OCI-LY7 (cell line): ENCODE data around the gene KCTD5. TPM values are rescaled to one million over a fixed set of nuclear protein-coding genes. Genes with fewer than 3 reads are reported as not detected.
A peak's percentile ranks its signal among the peaks of the same experiment; 100 is the strongest.

Source experiments
- BruUV-seq: library from RNA; stranded (reverse); fragments of 400-500 nt; replicated peaks from 2 replicates; lab custom pipeline; 2021; lab: Mats Ljungman, UMichigan
- CTCF ChIA-PET: fragments of 300-600 bp; sonication (Branson Sonifier 250); formaldehyde crosslinking; loops from one replicate; lab custom pipeline; 2022; ENCODE audit warnings: antibody characterized with exemption; ENCODE audit not compliant: unreplicated experiment; lab: Charles Lee
- POLR2A ChIA-PET: fragments of 300-600 bp; sonication (Branson Sonifier 250); formaldehyde crosslinking; loops from one replicate; lab custom pipeline; 2022; ENCODE audit warnings: antibody characterized with exemption; lab: Charles Lee
- DNase-seq: peaks from one replicate; pipeline ENCODE4 v3.0.0-alpha.2; 2015; ENCODE audit warnings: low spot score
- H2AFZ ChIP-seq: fragments of 200-600 bp; sonication (generic), shearing (Covaris generic); 2 replicates; pipeline ENCODE4 v1.6.1; 2014; ENCODE audit warnings: mild to moderate bottlenecking, antibody characterized with exemption, low read length, moderate library complexity
- H3K27ac ChIP-seq: fragments of 200-600 bp; sonication (generic); 2 replicates; pipeline ENCODE4 v1.5.1; 2014; ENCODE audit warnings: mixed run types, low read depth, mild to moderate bottlenecking, moderate library complexity, low read length, inconsistent platforms; ENCODE audit not compliant: poor library complexity, severe bottlenecking
- H3K36me3 ChIP-seq: fragments of 200-600 bp; sonication (generic); 2 replicates; pipeline ENCODE4 v1.6.1; 2014; ENCODE audit warnings: mild to moderate bottlenecking, antibody characterized with exemption, low read length, moderate library complexity, mixed read lengths; ENCODE audit not compliant: insufficient read depth
- H3K4me1 ChIP-seq: fragments of 200-600 bp; sonication (generic); 2 replicates; pipeline ENCODE4 v1.5.1; 2014; ENCODE audit warnings: mild to moderate bottlenecking, low read length; ENCODE audit not compliant: insufficient read depth, poor library complexity, severe bottlenecking
- H3K4me2 ChIP-seq: fragments of 200-600 bp; sonication (generic); 2 replicates; pipeline ENCODE4 v1.6.1; 2014; ENCODE audit warnings: mild to moderate bottlenecking, low read length
- H3K4me3 ChIP-seq: fragments of 200-600 bp; sonication (generic); 2 replicates; pipeline ENCODE4 v1.5.1; 2014; ENCODE audit warnings: mild to moderate bottlenecking, low read depth, low read length; ENCODE audit not compliant: poor library complexity, severe bottlenecking
- H3K79me2 ChIP-seq: fragments of 200-600 bp; sonication (generic); 2 replicates; pipeline ENCODE4 v1.6.1; 2016; ENCODE audit warnings: low read depth, mild to moderate bottlenecking, low read length, moderate library complexity, mixed read lengths; ENCODE audit not compliant: insufficient read depth
- H3K9me2 ChIP-seq: fragments of 200-600 bp; sonication (generic); 2 replicates; pipeline ENCODE4 v1.6.1; 2016; ENCODE audit warnings: mild to moderate bottlenecking, low read length, mixed read lengths; ENCODE audit not compliant: insufficient read depth
- H3K9me3 ChIP-seq: fragments of 200-600 bp; sonication (generic); 2 replicates; pipeline ENCODE4 v1.6.1; 2014; ENCODE audit warnings: mild to moderate bottlenecking, mixed run types, low read length, mixed read lengths
- H4K20me1 ChIP-seq: fragments of 200-600 bp; sonication (generic); 2 replicates; pipeline ENCODE4 v1.6.1; 2014; ENCODE audit warnings: mild to moderate bottlenecking, antibody characterized with exemption, low read length, moderate library complexity, mixed read lengths; ENCODE audit not compliant: insufficient read depth
- EZH2phosphoT487 ChIP-seq: fragments of 200-600 bp; sonication (generic); IDR thresholded peaks from 2 replicates; pipeline ENCODE4 v1.6.1; 2018; ENCODE audit warnings: low read depth, borderline replicate concordance, mild to moderate bottlenecking, mixed run types, antibody characterized with exemption, low read length, moderate library complexity, mixed read lengths
- intact Hi-C: fragments of 100-400 bp; cut with micrococcal nuclease; formaldehyde crosslinking; loops from one replicate; pipeline ENCODE4 v1.10.0; 2022; ENCODE audit not compliant: unreplicated experiment
- total RNA-seq, 2 experiments: library from RNA; depleted of rRNA in 1 of 2; stranded (reverse); fragments of >200 nt in 1 of 2; shearing (Covaris generic) in 1 of 2; gene quantifications; 2 replicates each; pipeline ENCODE4 v1.2.3, GENCODE V29; 2014 to 2022
- TF ChIP-seq, protein P1 (sequence below): fragments of 200-600 bp; sonication (generic); conservative IDR thresholded peaks from 2 replicates; pipeline ENCODE4 v1.5.1; 2014; ENCODE audit warnings: mild to moderate bottlenecking, antibody characterized with exemption, low read length, moderate library complexity, mixed read lengths

KCTD5 gene
- total RNA-seq, 2 experiments from 2014 or later, result 25.8 to 34.6 TPM

DNA sequence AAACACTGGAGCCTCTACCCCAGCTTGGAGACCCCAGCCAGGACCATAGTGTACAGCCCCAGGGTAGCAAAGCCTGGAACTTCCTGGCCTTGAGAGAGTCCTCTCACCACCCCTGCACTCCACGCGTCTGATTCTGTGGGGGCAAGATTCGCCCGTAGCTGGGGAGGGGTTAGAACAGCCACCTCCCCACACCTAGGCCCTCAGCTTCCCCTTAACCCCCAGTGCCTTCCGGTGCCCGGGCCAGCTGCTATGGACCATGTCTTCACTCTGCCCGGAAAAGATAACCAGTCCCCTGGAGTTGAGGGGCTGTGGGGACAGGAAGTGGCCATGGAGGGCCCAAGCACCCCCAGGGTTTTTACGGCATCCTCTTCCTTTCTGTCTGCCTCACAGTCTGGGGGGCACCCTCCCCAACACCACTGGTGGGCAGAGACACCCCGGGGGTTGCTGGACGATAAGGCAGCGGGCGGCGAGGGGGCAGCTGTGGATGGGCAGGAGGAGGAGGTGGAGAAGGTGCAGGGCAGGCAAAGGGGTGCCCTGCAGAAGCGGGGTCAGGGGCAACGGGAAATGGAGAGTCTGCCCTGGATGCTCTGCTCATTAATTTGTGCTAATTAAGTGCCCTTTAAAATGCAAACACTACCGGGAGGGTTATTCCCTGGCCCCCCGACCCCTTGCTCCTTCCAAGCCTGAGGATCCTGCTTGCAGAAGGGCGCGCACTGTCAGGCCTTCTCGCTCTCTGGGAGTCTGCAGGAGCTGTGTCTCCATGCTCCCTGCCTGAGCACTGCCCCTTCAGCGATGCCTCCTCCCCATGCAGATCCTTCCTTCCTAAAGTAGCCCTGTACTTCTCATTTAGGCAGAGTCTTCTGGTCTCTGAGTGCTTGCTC, 35.3 kb downstream of the KCTD5 start:
- H3K4me1 ChIP-seq, result peaks cover 6% of the 10 kb centered on the region
- H3K36me3 ChIP-seq, result no peaks in the 10 kb centered on the region
- no peaks in the 10 kb centered on the region for H4K20me1 ChIP-seq
- DNase-seq, result no peak
- H3K9me2 ChIP-seq, result no peaks in the 10 kb centered on the region
- H3K4me2 ChIP-seq, result no peak overlapping the region
- H3K4me3 ChIP-seq, result no peak overlapping the region
- H2AFZ ChIP-seq, result no peak overlapping the region
- H3K27ac ChIP-seq, result no peak overlapping the region
- CTCF ChIA-PET, result interaction anchor here (0.5 kb wide), 1 partner anchor 1063 kb away, joined by 3 read pairs; no protein-coding TSS in a partner anchor
- BruUV-seq, result no TSS peak
- POLR2A ChIA-PET, result no interaction called here
- intact Hi-C loops, result no loop called here
- no peak for TF ChIP-seq EZH2phosphoT487
- TF ChIP-seq, protein P1, sequence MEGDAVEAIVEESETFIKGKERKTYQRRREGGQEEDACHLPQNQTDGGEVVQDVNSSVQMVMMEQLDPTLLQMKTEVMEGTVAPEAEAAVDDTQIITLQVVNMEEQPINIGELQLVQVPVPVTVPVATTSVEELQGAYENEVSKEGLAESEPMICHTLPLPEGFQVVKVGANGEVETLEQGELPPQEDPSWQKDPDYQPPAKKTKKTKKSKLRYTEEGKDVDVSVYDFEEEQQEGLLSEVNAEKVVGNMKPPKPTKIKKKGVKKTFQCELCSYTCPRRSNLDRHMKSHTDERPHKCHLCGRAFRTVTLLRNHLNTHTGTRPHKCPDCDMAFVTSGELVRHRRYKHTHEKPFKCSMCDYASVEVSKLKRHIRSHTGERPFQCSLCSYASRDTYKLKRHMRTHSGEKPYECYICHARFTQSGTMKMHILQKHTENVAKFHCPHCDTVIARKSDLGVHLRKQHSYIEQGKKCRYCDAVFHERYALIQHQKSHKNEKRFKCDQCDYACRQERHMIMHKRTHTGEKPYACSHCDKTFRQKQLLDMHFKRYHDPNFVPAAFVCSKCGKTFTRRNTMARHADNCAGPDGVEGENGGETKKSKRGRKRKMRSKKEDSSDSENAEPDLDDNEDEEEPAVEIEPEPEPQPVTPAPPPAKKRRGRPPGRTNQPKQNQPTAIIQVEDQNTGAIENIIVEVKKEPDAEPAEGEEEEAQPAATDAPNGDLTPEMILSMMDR, result no peak
- H3K9me3 ChIP-seq, result no peaks in the 10 kb centered on the region
- H3K79me2 ChIP-seq, result no peaks in the 10 kb centered on the region

DNA sequence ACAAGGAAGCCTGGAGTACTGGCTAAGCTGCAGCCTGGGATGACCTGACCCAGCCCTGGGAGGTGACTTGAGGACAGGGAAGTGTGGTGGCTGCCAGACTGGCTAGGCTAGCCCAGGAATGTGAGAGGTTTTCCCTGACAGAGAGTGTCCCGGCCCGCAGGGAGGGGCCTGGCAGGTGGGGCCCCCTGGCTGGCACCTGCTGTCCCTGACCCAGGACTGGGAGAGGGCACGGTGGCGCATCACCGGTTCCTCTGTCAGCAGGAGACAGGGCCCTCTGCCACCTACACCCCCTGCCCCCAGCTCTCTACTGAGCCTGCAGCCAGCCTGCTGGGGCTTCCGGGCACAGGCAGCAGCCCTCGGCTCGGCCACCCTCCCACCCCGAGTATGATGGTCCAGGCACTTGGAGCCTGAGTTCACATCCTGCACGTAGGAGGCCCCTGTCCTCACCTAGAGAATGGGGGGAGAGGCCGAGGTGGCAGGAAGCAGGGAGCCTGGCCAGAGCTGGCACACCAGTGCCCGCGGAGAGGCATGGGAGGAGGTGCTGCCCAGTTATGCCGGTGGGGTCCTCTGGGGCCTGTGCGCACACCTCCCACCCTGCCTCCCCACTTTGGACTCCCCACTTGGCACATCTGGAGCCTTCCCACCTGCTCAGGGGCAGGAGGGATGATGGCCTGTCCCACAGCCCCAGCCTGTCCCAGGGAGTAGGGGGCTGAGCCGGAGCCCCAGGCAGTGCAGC, 37.2 kb downstream of the KCTD5 start:
- no peaks in the 10 kb centered on the region for H4K20me1 ChIP-seq
- H2AFZ ChIP-seq, result no peak overlapping the region
- no peaks in the 10 kb centered on the region for H3K79me2 ChIP-seq
- CTCF ChIA-PET, result no interaction called here
- H3K9me3 ChIP-seq, result no peaks in the 10 kb centered on the region
- POLR2A ChIA-PET, result no interaction called here
- peaks cover 6% of the 10 kb centered on the region for H3K4me1 ChIP-seq
- H3K9me2 ChIP-seq, result no peaks in the 10 kb centered on the region
- no peak overlapping the region for H3K4me3 ChIP-seq
- TF ChIP-seq, protein P1, result no peak
- no peak for TF ChIP-seq EZH2phosphoT487
- H3K4me2 ChIP-seq, result peak overlapping the region; percentile 54; the same call in 1 of the 2 replicates
- intact Hi-C loops, result loop anchor here (1.0 to 2.0 kb wide), 2 partner anchors 37 to 58 kb away; partner anchors contain the start of genes ELOB and KCTD5
- no peak overlapping the region for H3K27ac ChIP-seq
- H3K36me3 ChIP-seq, result no peaks in the 10 kb centered on the region
- no peak for DNase-seq
- BruUV-seq, result no TSS peak
